SK-N-SH treated with all-trans-retinoic acid at 6 μM for 48 hours (cell line): Measurements from ENCODE around the gene TNFSF11.

Experiments used
- ATAC-seq: fragments of 200-7000 bp; cut with Tn5 transposase; 3 replicates; pipeline ENCODE4 v1.9.1; 2020; ENCODE audit warnings: mild to moderate bottlenecking, moderate library complexity
- ARNTL ChIP-seq: fragments of 450-650 bp; formaldehyde crosslinking; IDR thresholded peaks from 2 replicates; pipeline ENCODE4 v1.5.0; 2020; ENCODE audit warnings: low read depth, mild to moderate bottlenecking, moderate library complexity, borderline replicate concordance
- BACH2 ChIP-seq: fragments of 250-450 bp; sonication (Bioruptor Pico); IDR thresholded peaks from 2 replicates; pipeline ENCODE4 v1.9.0; 2021; ENCODE audit warnings: mild to moderate bottlenecking, borderline replicate concordance
- CSDC2 ChIP-seq: fragments of 250-450 bp; sonication (Bioruptor Pico); IDR thresholded peaks from 2 replicates; pipeline ENCODE4 v1.5.0; 2020; ENCODE audit warnings: mild to moderate bottlenecking, moderate library complexity
- CSRNP3 ChIP-seq: fragments of 250-450 bp; sonication (Bioruptor Pico); IDR thresholded peaks from 2 replicates; pipeline ENCODE4 v1.5.1; 2021; ENCODE audit warnings: mild to moderate bottlenecking, moderate library complexity
- ESRRG ChIP-seq: fragments of 250-450 bp; sonication (Bioruptor Pico); IDR thresholded peaks from 2 replicates; pipeline ENCODE4 v1.6.1; 2021; ENCODE audit warnings: mild to moderate bottlenecking
- GLIS3 ChIP-seq: fragments of 250-450 bp; sonication (Bioruptor Pico); IDR thresholded peaks from 2 replicates; pipeline ENCODE4 v1.5.0; 2020; ENCODE audit warnings: mild to moderate bottlenecking, moderate library complexity
- ISL1 ChIP-seq: fragments of 250-450 bp; sonication (Bioruptor Pico); IDR thresholded peaks from 2 replicates; pipeline ENCODE4 v2.1.2; 2022; ENCODE audit warnings: mild to moderate bottlenecking, moderate library complexity
- OSR1 ChIP-seq: fragments of 250-450 bp; sonication (Bioruptor Pico); IDR thresholded peaks from 2 replicates; pipeline ENCODE4 v1.8.0; 2022; ENCODE audit warnings: moderate library complexity, mild to moderate bottlenecking, inconsistent platforms
- PATZ1 ChIP-seq: fragments of 250-450 bp; sonication (Bioruptor Pico); IDR thresholded peaks from 2 replicates; pipeline ENCODE4 v1.8.0; 2020; ENCODE audit warnings: mild to moderate bottlenecking, moderate library complexity, borderline replicate concordance
- POU6F1 ChIP-seq: fragments of 250-450 bp; sonication (Bioruptor Pico); IDR thresholded peaks from 2 replicates; pipeline ENCODE4 v1.8.0; 2021; ENCODE audit warnings: low read depth, mild to moderate bottlenecking, moderate library complexity, borderline replicate concordance
- PPARA ChIP-seq: fragments of 250-450 bp; sonication (Bioruptor Pico); IDR thresholded peaks from 2 replicates; pipeline ENCODE4 v1.5.0; 2020; ENCODE audit warnings: mild to moderate bottlenecking, borderline replicate concordance
- RARB ChIP-seq: fragments of 250-450 bp; sonication (Bioruptor Pico); IDR thresholded peaks from 2 replicates; pipeline ENCODE4 v1.8.0; 2021; ENCODE audit warnings: mild to moderate bottlenecking, moderate library complexity
- SNAI2 ChIP-seq: fragments of 250-450 bp; sonication (Bioruptor Pico); IDR thresholded peaks from 2 replicates; pipeline ENCODE4 v1.5.0; 2020; ENCODE audit warnings: mild to moderate bottlenecking, moderate library complexity
- TCF4 ChIP-seq: fragments of 250-450 bp; sonication (Bioruptor Pico); IDR thresholded peaks from 2 replicates; pipeline ENCODE4 v1.8.0; 2021; ENCODE audit warnings: mild to moderate bottlenecking, moderate library complexity, borderline replicate concordance
- TSHZ2 ChIP-seq: fragments of 250-450 bp; sonication (Bioruptor Pico); IDR thresholded peaks from 2 replicates; pipeline ENCODE4 v1.5.0; 2020; ENCODE audit warnings: mild to moderate bottlenecking, moderate library complexity
- ZC3H10 ChIP-seq: fragments of 250-450 bp; sonication (Bioruptor Pico); IDR thresholded peaks from 2 replicates; pipeline ENCODE4 v1.5.1; 2021; ENCODE audit warnings: mild to moderate bottlenecking, moderate library complexity
- ZFP3 ChIP-seq: fragments of 250-450 bp; sonication (Bioruptor Pico); IDR thresholded peaks from 2 replicates; pipeline ENCODE4 v1.5.0; 2020; ENCODE audit warnings: mild to moderate bottlenecking, moderate library complexity
- ZFP30 ChIP-seq: fragments of 450-650 bp; formaldehyde crosslinking; IDR thresholded peaks from 2 replicates; pipeline ENCODE4 v1.5.0; 2022; ENCODE audit warnings: mild to moderate bottlenecking, moderate library complexity
- ZNF565 ChIP-seq: fragments of 450-650 bp; formaldehyde crosslinking; conservative IDR thresholded peaks from 2 replicates; pipeline ENCODE4 v1.5.0; 2020; ENCODE audit warnings: low read depth, mild to moderate bottlenecking, moderate library complexity
- ZNF70 ChIP-seq: fragments of 450-650 bp; formaldehyde crosslinking; IDR thresholded peaks from 2 replicates; pipeline ENCODE4 v1.5.0; 2020; ENCODE audit warnings: mild to moderate bottlenecking, moderate library complexity
- ZNF8 ChIP-seq: fragments of 450-650 bp; formaldehyde crosslinking; IDR thresholded peaks from 2 replicates; pipeline ENCODE4 v1.5.0; 2020; ENCODE audit warnings: mild to moderate bottlenecking, moderate library complexity

The TNFSF11 gene

GRCh38 chr13:42551611-42552010 is 22.3 kb upstream of the TNFSF11 start:
- TF ChIP-seq SNAI2 (CRISPR knock-in tag) (no peak), CSRNP3 (CRISPR knock-in tag) (no peak), RARB (no peak), ZFP30 (CRISPR knock-in tag) (no peak), CSDC2 (no peak), GLIS3 (CRISPR knock-in tag) (no peak), PATZ1 (CRISPR knock-in tag) (no peak), ZNF565 (CRISPR knock-in tag) (no peak), TSHZ2 (CRISPR knock-in tag) (no peak), PPARA (CRISPR knock-in tag) (no peak), ZC3H10 (CRISPR knock-in tag) (no peak), ZNF8 (CRISPR knock-in tag) (no peak), ZNF70 (CRISPR knock-in tag) (no peak), OSR1 (CRISPR knock-in tag) (no peak), ZFP3 (CRISPR knock-in tag) (no peak), ARNTL (CRISPR knock-in tag) (no peak), ESRRG (CRISPR knock-in tag) (no peak), POU6F1 (CRISPR knock-in tag) (no peak), BACH2 (CRISPR knock-in tag) (no peak)
- TF ChIP-seq, all 23 proteins: peak for 0
- ATAC-seq: no peak

- ATAC-seq: no peak
- TF ChIP-seq SNAI2 (CRISPR knock-in tag) (no peak), OSR1 (CRISPR knock-in tag) (no peak), TSHZ2 (CRISPR knock-in tag) (no peak), ZNF565 (CRISPR knock-in tag) (no peak), TCF4 (CRISPR knock-in tag) (no peak), PATZ1 (CRISPR knock-in tag) (no peak), ESRRG (CRISPR knock-in tag) (no peak), ISL1 (CRISPR knock-in tag) (no peak), ZC3H10 (CRISPR knock-in tag) (no peak), PPARA (CRISPR knock-in tag) (no peak)
- TF ChIP-seq, all 23 proteins: peak for 0
Observed at GRCh38 chr13:42553098-42554046, 20.6 kb upstream of the TNFSF11 start.
